ENCODE data around the gene CDK17. TPM values are rescaled to one million over a fixed set of nuclear protein-coding genes. Genes with fewer than 3 reads are reported as not detected.

CDK17 gene
- total RNA-seq, 1 donor from 2014 or later: 72.4 TPM

GRCh38 chr12:96261557-96261956 lies 138.7 kb downstream of the CDK17 start:
- Histone ChIP-seq H3K27ac (no peak overlapping the region), H3K4me3 (no peak overlapping the region), H3K4me1 (peaks cover 25% of the 10 kb centered on the region), H3K27me3 (no peaks in the 10 kb centered on the region), H3K9me3 (no peaks in the 10 kb centered on the region), H3K36me3 (peaks cover 0 to 41% of the 10 kb centered on the region in 2 donors)
- TF ChIP-seq POLR2A (IDR thresholded peaks at IDR 0.05) (no peak), POLR2AphosphoS5 (IDR thresholded peaks at IDR 0.05; ENCODE audit: insufficient read depth in 1 of 2, low read depth in 1 of 2) (no peak), CTCF (IDR thresholded peaks at IDR 0.05) (no peak)
- intact Hi-C loops (cut with DNase I): no loop called here
- no peak for DNase-seq (ENCODE audit: extremely low spot score in 2 of 2)

- Histone ChIP-seq H3K27me3 (no peaks in the 10 kb centered on the region), H3K36me3 (peaks cover 0 to 41% of the 10 kb centered on the region in 2 donors), H3K9me3 (no peaks in the 10 kb centered on the region), H3K4me1 (peaks cover 25% of the 10 kb centered on the region), H3K4me3 (no peak overlapping the region), H3K27ac (no peak overlapping the region)
- no peak for DNase-seq (ENCODE audit: extremely low spot score in 2 of 2)
- intact Hi-C loops (cut with DNase I): no loop called here
- TF ChIP-seq CTCF (IDR thresholded peaks at IDR 0.05) (no peak), POLR2A (IDR thresholded peaks at IDR 0.05) (no peak), POLR2AphosphoS5 (IDR thresholded peaks at IDR 0.05; ENCODE audit: insufficient read depth in 1 of 2, low read depth in 1 of 2) (no peak)
These were observed 139.6 kb downstream of the CDK17 start for GRCh38 chr12:96260644-96261043.

- Histone ChIP-seq H3K27me3 (no peaks in the 10 kb centered on the region), H3K9me3 (no peaks in the 10 kb centered on the region), H3K36me3 (peaks cover 0 to 41% of the 10 kb centered on the region in 2 donors), H3K27ac (no peak overlapping the region), H3K4me1 (peaks cover 25% of the 10 kb centered on the region), H3K4me3 (no peak overlapping the region)
- intact Hi-C loops (cut with DNase I): no loop called here
- no peak for DNase-seq (ENCODE audit: extremely low spot score in 2 of 2)
- TF ChIP-seq POLR2A (IDR thresholded peaks at IDR 0.05) (no peak), CTCF (IDR thresholded peaks at IDR 0.05) (no peak), POLR2AphosphoS5 (IDR thresholded peaks at IDR 0.05; ENCODE audit: insufficient read depth in 1 of 2, low read depth in 1 of 2) (no peak)
These were observed 140.0 kb downstream of the CDK17 start for GRCh38 chr12:96260231-96260630.

- Histone ChIP-seq H3K4me1 (peaks cover 33% of the 10 kb centered on the region), H3K36me3 (peaks cover 0 to 33% of the 10 kb centered on the region in 2 donors), H3K27me3 (no peaks in the 10 kb centered on the region), H3K9me3 (no peaks in the 10 kb centered on the region), H3K27ac (peak overlapping the region; percentile 33), H3K4me3 (no peak overlapping the region)
- no peak for DNase-seq (ENCODE audit: extremely low spot score in 2 of 2)
- no peak for TF ChIP-seq CTCF (IDR thresholded peaks at IDR 0.05)
- TF ChIP-seq POLR2AphosphoS5 (IDR thresholded peaks at IDR 0.05; ENCODE audit: insufficient read depth in 1 of 2, low read depth in 1 of 2): no peak
- no peak for TF ChIP-seq POLR2A (IDR thresholded peaks at IDR 0.05)
- intact Hi-C loops (cut with DNase I): no loop called here
These were observed 141.9 kb downstream of the CDK17 start for GRCh38 chr12:96258104-96258961.

- H3K27me3 ChIP-seq: no peaks in the 10 kb centered on the region
- H3K4me3 ChIP-seq: no peak overlapping the region
- DNase-seq (ENCODE audit: extremely low spot score in 2 of 2): no peak
- no peaks in the 10 kb centered on the region for H3K9me3 ChIP-seq
- H3K36me3 ChIP-seq: peaks cover 0 to 31% of the 10 kb centered on the region in 2 donors
- TF ChIP-seq POLR2AphosphoS5 (IDR thresholded peaks at IDR 0.05; ENCODE audit: insufficient read depth in 1 of 2, low read depth in 1 of 2): no peak
- no peak for TF ChIP-seq POLR2A (IDR thresholded peaks at IDR 0.05)
- TF ChIP-seq CTCF (IDR thresholded peaks at IDR 0.05): no peak
- H3K27ac ChIP-seq: peak overlapping the region; percentile 33
- intact Hi-C loops (cut with DNase I): no loop called here
- peaks cover 33% of the 10 kb centered on the region for H3K4me1 ChIP-seq
These were observed 142.6 kb downstream of the CDK17 start for GRCh38 chr12:96257550-96258103.
